Measurements from ENCODE around the gene SPATS1.
"Not testable (repeated sequence)": the region's sequence is repeated elsewhere in the genome, so short reads cannot be mapped to it uniquely, and the experiment has no call there.

Gene SPATS1

DNA sequence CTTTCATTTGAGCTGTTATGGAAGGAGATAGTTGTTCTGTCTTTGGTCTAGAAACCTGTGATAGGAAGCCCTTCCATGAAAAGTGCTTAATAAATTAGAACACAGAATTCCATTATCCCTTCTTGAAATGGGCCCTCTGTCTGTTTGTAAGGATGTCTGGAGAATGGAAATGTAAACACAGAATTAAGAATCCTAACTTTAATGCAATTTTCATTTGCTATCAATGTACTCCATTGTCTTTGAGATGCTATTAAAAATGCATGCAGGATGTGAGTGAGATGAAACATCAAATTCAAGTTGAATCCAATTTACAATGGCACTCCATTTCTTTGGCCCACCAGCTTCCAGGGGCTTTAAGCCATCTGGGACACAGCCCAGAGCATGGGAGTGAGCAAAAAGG, 15.4 kb upstream of the SPATS1 start:
- Histone ChIP-seq H3K4me1 (ENCODE audit: insufficient read depth, poor library complexity, severe bottlenecking) (no peaks in the 10 kb centered on the region), H3K9me3 (ENCODE audit: severe bottlenecking) (no peaks in the 10 kb centered on the region), H3K27me3 (ENCODE audit: insufficient read depth, poor library complexity, severe bottlenecking) (peaks cover 8% of the 10 kb centered on the region), H3K27ac (ENCODE audit: poor library complexity, severe bottlenecking) (no peak overlapping the region), H3K4me3 (ENCODE audit: severe bottlenecking) (no peak overlapping the region), H3K36me3 (ENCODE audit: low read depth) (no peaks in the 10 kb centered on the region)
- TF ChIP-seq, protein P1, sequence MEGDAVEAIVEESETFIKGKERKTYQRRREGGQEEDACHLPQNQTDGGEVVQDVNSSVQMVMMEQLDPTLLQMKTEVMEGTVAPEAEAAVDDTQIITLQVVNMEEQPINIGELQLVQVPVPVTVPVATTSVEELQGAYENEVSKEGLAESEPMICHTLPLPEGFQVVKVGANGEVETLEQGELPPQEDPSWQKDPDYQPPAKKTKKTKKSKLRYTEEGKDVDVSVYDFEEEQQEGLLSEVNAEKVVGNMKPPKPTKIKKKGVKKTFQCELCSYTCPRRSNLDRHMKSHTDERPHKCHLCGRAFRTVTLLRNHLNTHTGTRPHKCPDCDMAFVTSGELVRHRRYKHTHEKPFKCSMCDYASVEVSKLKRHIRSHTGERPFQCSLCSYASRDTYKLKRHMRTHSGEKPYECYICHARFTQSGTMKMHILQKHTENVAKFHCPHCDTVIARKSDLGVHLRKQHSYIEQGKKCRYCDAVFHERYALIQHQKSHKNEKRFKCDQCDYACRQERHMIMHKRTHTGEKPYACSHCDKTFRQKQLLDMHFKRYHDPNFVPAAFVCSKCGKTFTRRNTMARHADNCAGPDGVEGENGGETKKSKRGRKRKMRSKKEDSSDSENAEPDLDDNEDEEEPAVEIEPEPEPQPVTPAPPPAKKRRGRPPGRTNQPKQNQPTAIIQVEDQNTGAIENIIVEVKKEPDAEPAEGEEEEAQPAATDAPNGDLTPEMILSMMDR (IDR thresholded peaks at IDR 0.05; ENCODE audit: poor library complexity, severe bottlenecking): no peak
- DNase-seq (ENCODE audit: low spot score) (no peak), ATAC-seq (ENCODE audit: low read depth) (no peak)

DNA sequence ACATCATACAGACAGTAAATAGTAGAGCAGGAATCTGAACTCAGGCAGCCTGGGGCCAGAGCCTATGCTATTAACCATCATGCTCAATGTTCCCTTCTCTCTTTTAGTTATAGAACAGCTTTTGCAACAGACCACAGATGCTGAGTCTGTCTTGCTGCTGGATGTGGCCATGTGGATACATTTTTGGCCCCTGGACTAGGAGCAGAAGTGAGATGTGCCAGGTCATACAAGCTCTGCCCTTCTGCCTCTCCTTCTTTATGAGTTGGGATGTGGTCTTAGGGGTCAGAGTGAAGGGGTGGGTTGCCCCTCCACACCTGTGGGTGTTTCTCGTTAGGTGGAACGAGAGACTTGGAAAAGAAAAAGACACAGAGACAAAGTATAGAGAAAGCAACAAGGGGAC, 14.7 kb upstream of the SPATS1 start:
- Histone ChIP-seq H3K27me3 (ENCODE audit: insufficient read depth, poor library complexity, severe bottlenecking) (peaks cover 8% of the 10 kb centered on the region), H3K4me3 (ENCODE audit: severe bottlenecking) (no peak overlapping the region), H3K9me3 (ENCODE audit: severe bottlenecking) (no peaks in the 10 kb centered on the region), H3K36me3 (ENCODE audit: low read depth) (no peaks in the 10 kb centered on the region), H3K4me1 (ENCODE audit: insufficient read depth, poor library complexity, severe bottlenecking) (no peaks in the 10 kb centered on the region), H3K27ac (ENCODE audit: poor library complexity, severe bottlenecking) (no peak overlapping the region)
- DNase-seq (ENCODE audit: low spot score): no peak
- ATAC-seq (ENCODE audit: low read depth): no peak
- TF ChIP-seq, protein P1 (IDR thresholded peaks at IDR 0.05; ENCODE audit: poor library complexity, severe bottlenecking): no peak

- not testable (repeated sequence) for H3K27ac ChIP-seq (ENCODE audit: poor library complexity, severe bottlenecking); DNase-seq (ENCODE audit: low spot score); H3K4me3 ChIP-seq (ENCODE audit: severe bottlenecking); ATAC-seq (ENCODE audit: low read depth); H3K27me3 ChIP-seq (ENCODE audit: insufficient read depth, poor library complexity, severe bottlenecking); H3K4me1 ChIP-seq (ENCODE audit: insufficient read depth, poor library complexity, severe bottlenecking); H3K9me3 ChIP-seq (ENCODE audit: severe bottlenecking); H3K36me3 ChIP-seq (ENCODE audit: low read depth)
Measured at GRCh38 chr6:44328203-44328602, 14.2 kb upstream of the SPATS1 start.

GRCh38 chr6:44329858-44330257, 12.6 kb upstream of the SPATS1 start:
- no peak for ATAC-seq (ENCODE audit: low read depth)
- H3K9me3 ChIP-seq (ENCODE audit: severe bottlenecking): no peaks in the 10 kb centered on the region
- H3K4me1 ChIP-seq (ENCODE audit: insufficient read depth, poor library complexity, severe bottlenecking): no peaks in the 10 kb centered on the region
- TF ChIP-seq, protein P1 (IDR thresholded peaks at IDR 0.05; ENCODE audit: poor library complexity, severe bottlenecking): no peak
- no peak overlapping the region for H3K27ac ChIP-seq (ENCODE audit: poor library complexity, severe bottlenecking)
- H3K27me3 ChIP-seq (ENCODE audit: insufficient read depth, poor library complexity, severe bottlenecking): peaks cover 8% of the 10 kb centered on the region
- no peak for DNase-seq (ENCODE audit: low spot score)
- H3K36me3 ChIP-seq (ENCODE audit: low read depth): no peaks in the 10 kb centered on the region
- no peak overlapping the region for H3K4me3 ChIP-seq (ENCODE audit: severe bottlenecking)

DNA sequence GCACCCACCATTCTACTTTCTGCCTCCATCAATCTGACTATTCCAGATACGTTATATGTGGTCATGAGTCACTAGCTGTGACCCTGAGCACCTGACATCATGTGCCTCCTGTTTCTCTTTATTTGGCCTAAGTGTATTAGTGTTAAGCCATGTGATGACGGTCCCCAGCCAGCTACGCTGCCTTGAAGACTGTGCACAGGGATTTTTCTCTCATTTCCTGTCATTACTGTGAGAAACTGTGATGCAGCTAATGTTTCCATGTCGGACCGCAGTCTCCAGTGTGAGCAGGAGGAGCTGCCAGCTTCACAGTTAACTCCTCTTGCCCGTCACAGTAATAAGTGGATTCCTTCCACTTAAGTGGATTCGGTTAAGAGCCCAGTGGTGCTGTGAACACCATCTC, 9.9 kb upstream of the SPATS1 start:
- ATAC-seq (ENCODE audit: low read depth) (no peak), DNase-seq (ENCODE audit: low spot score) (no peak)
- TF ChIP-seq, protein P1 (IDR thresholded peaks at IDR 0.05; ENCODE audit: poor library complexity, severe bottlenecking): no peak
- H3K4me1 ChIP-seq (ENCODE audit: insufficient read depth, poor library complexity, severe bottlenecking): no peaks in the 10 kb centered on the region
- H3K36me3 ChIP-seq (ENCODE audit: low read depth): no peaks in the 10 kb centered on the region
- H3K27me3 ChIP-seq (ENCODE audit: insufficient read depth, poor library complexity, severe bottlenecking): peaks cover 4% of the 10 kb centered on the region
- H3K27ac ChIP-seq (ENCODE audit: poor library complexity, severe bottlenecking): no peak overlapping the region
- H3K9me3 ChIP-seq (ENCODE audit: severe bottlenecking): no peaks in the 10 kb centered on the region
- H3K4me3 ChIP-seq (ENCODE audit: severe bottlenecking): no peak overlapping the region

Measured in RWPE2 (cell line).